GM23248 (cell line): ENCODE data around the gene ST3GAL2.

ENCODE experiments used
- EZH2 ChIP-seq: fragments of 200-600 bp; sonication (generic); IDR thresholded peaks from 2 replicates; pipeline ENCODE4 v1.6.1; 2018; ENCODE audit warnings: antibody characterized with exemption, mild to moderate bottlenecking; ENCODE audit not compliant: insufficient read depth, poor library complexity, severe bottlenecking
- EZH2phosphoT487 ChIP-seq: fragments of 200-600 bp; sonication (generic); IDR thresholded peaks from 2 replicates; pipeline ENCODE4 v1.6.1; 2018; ENCODE audit warnings: antibody characterized with exemption, moderate library complexity, mild to moderate bottlenecking, low read depth; ENCODE audit not compliant: insufficient read depth

DNA sequence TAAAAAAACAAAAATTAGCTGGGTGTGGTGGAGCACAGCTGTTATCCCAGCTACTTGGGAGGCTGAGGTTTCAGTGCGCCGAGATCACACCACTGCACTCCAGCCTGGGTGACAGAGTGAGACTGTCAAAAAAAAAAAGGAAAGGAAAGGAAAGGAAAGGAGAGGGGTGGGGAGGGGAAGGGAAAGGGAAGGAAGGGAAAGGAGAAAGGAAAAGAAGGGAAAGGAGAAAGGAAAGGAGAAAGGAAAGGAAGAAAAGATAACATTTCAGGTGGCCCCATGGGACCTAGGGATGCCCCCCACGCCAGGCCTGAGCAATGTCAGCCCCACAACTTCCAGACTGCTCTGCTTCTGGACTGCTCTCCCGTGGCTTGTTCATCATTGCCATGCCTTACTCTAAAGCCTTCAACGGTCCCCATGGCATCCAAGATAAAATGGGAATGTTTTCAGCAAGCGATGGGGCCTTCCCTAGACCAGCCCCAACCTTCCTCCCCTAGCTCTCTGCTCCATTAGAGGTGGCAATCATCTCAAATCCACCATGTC, 55.4 kb downstream of the ST3GAL2 start:
- no peak for TF ChIP-seq EZH2phosphoT487
- TF ChIP-seq EZH2, result no peak
